NT2/D1 (cell line): ENCODE measurements around the gene ADGRD1.

Experiments used
- SUZ12 ChIP-seq: IDR thresholded peaks from 2 replicates; pipeline ENCODE4 v1.6.1; 2011; ENCODE audit not compliant: insufficient read length, insufficient read depth; ENCODE audit errors: extremely low read depth
- YY1 ChIP-seq: IDR thresholded peaks from 2 replicates; pipeline ENCODE4 v1.6.1; 2011; ENCODE audit not compliant: insufficient read length, insufficient read depth

DNA sequence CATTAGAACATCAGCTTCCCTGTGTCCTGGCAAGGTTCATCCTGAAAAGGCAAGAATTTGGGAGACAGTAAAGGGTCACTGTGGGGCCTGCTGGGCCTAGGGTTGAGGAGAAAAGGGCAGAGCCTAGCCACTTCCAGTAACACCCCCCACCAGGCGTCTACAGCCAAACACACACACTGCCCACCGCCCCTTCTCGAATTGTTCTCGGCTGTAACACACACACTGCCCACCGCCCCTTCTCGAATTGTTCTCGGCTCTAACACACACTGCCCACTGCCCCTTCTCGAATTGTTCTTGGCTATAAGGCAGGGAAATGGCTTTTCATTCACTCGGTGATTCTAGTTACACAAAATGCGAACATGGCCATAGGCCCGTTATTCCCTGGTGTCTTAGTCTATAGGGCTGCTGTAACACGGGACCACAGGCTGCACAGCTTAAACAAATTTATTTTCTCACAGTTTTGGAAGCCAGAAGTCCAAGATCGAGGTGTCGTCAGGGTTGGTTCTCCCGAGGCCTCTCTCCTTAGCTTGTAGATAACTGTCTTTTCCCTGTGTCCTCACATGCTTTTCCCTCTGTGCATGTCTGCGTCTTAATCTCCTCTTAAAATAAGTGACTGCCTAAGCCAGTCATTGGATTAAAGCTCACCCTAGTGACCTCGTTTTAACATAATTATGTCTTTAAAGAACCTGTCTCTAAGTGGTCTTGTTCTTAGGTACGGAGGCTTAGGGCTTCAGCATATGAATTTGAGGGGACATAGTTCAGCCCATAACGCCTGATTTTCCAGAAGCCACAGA is 171.0 kb downstream of the ADGRD1 start:
- TF ChIP-seq YY1 (no peak), SUZ12 (no peak)
